Lung (tissue), 13 donors: ENCODE measurements around the gene COL1A1. TPM values are rescaled to one million over a fixed set of nuclear protein-coding genes. Genes with fewer than 3 reads are reported as not detected.

ENCODE experiments used
- ATAC-seq: fragments of 200-7000 bp; cut with Tn5 transposase; one replicate; pipeline ENCODE4 v1.9.1; 2020; ENCODE audit warnings: moderate number of reproducible peaks; ENCODE audit not compliant: insufficient read depth, low FRiP score
- DNase-seq, 3 donors: peaks; one replicate each; pipeline ENCODE4 v3.0.0-alpha.2; 2013 to 2017
- H3K27ac ChIP-seq, 2 donors: one replicate each; pipeline ENCODE4 v1.5.1; 2013; ENCODE audit warnings: mild to moderate bottlenecking in 2 of 2, moderate library complexity in 2 of 2, control low read depth in 1 of 2, inconsistent platforms in 1 of 2, low read depth in 1 of 2, low read length in 1 of 2
- H3K27me3 ChIP-seq, 3 donors: one replicate each; pipeline ENCODE4 v1.5.1; 2013; ENCODE audit warnings: low read length in 2 of 3; ENCODE audit not compliant: control insufficient read depth in 3 of 3, insufficient read depth in 3 of 3
- H3K36me3 ChIP-seq, 4 donors: one replicate each; pipeline ENCODE4 v1.5.1; 2013; ENCODE audit warnings: low read length in 4 of 4, mild to moderate bottlenecking in 1 of 4, moderate library complexity in 1 of 4; ENCODE audit not compliant: control insufficient read depth in 4 of 4, insufficient read depth in 4 of 4
- H3K4me1 ChIP-seq, 5 donors: one replicate each; pipeline ENCODE4 v1.5.1; 2013; ENCODE audit warnings: low read length in 5 of 5, mild to moderate bottlenecking in 2 of 5, moderate library complexity in 1 of 5; ENCODE audit not compliant: control insufficient read depth in 5 of 5, insufficient read depth in 5 of 5
- H3K4me3 ChIP-seq: one replicate; pipeline ENCODE4 v1.5.1; 2013; ENCODE audit warnings: mild to moderate bottlenecking, control low read depth, moderate library complexity
- H3K9ac ChIP-seq, 2 donors: one replicate each; pipeline ENCODE4 v1.5.1; 2013; ENCODE audit warnings: low read length in 2 of 2, control low read depth in 1 of 2; ENCODE audit not compliant: insufficient read depth in 1 of 2
- H3K9me3 ChIP-seq, 4 donors: one replicate each; pipeline ENCODE4 v1.5.1; 2013; ENCODE audit warnings: low read length in 3 of 4, mild to moderate bottlenecking in 1 of 4, moderate library complexity in 1 of 4; ENCODE audit not compliant: control insufficient read depth in 4 of 4, insufficient read depth in 3 of 4
- CTCF ChIP-seq: IDR thresholded peaks from 2 replicates; pipeline ENCODE4 v1.5.1; 2012; ENCODE audit warnings: mild to moderate bottlenecking; ENCODE audit errors: control extremely low read depth, extremely low read depth
- WGBS, 2 donors: extraction: QIAGEN DNeasy Blood & Tissue Kit; methylation state at CpG; one replicate each; pipeline ENCODE4 v1.1.7; 2013; 5-methylcytosine and 5-hydroxymethylcytosine counted together
- polyA plus RNA-seq, 2 donors: library from polyadenylated mRNA; stranded (reverse); fragments of 200-250 nt; gene quantifications; one replicate each; pipeline ENCODE4 v1.2.1, GENCODE V29; 2013
- small RNA-seq: library from RNA; depleted of rRNA; stranded (forward); fragments of <200 nt; gene quantifications from one replicate; pipeline ENCODE3, GENCODE V24; 2014; ENCODE audit warnings: low replicate concordance
- total RNA-seq, 2 donors: library from RNA; depleted of rRNA in 1 of 2; stranded (reverse); fragments of >200 nt in 1 of 2; gene quantifications; one replicate each; pipeline ENCODE4 v1.2.1, GENCODE V29; 2014 to 2021
- donor health status: control.
- donor health status: control.
- donor health status: Bipolar disorder and iron deficiency.
- donor health status: healthy.
- donor health status: DM: yes; HTN: yes; CAD: no.

The COL1A1 gene
- total and polyA plus RNA-seq, 4 donors: 30.5 to 1,330 (median 283) TPM

DNA sequence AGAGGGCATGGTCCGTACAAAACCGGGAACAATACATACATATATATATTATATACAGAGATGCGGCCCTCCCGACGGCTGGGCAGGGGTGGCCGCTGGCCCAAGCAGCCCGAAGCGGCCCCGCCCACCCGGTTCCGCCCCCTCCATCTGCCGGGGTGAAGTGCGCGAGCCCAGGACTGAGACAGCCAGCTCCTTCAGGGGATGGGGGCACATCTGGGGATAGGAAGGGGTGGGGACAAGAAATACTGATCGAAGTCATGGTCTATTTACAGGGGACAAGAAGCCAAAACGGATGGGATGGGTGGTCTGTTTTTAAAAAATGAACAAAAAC is 67.7 kb downstream of the COL1A1 start:
- Histone ChIP-seq H3K9ac (no peak overlapping the region), H3K4me1 (peaks cover 0 to 8% (median 2%) of the 10 kb centered on the region in 5 donors), H3K4me3 (no peak overlapping the region), H3K27me3 (no peaks in the 10 kb centered on the region), H3K27ac (peak overlapping the region; percentile 7 to 88), H3K36me3 (peaks cover 16 to 44% (median 20%) of the 10 kb centered on the region in 4 donors), H3K9me3 (no peaks in the 10 kb centered on the region)
- DNase-seq (no peak), ATAC-seq (no peak)
- no peak for TF ChIP-seq CTCF
- WGBS, 2 donors: 41 to 61% methylated on average over 16 of the region's 16 CpGs

Small RNA genes within 50 kb of the gene (small RNA-seq; reads per million reads assigned to genes)
- gene SUMO2P7: not detected

Other genes with a start within 250 kb of the COL1A1 start
- gene DLX4, start 232.4 kb downstream of the COL1A1 start, total RNA-seq: 1 to 10 TPM in 1 of 2 donors, under 1 TPM in 1; 0.51 to 2.2 TPM
- gene DLX4, start 232.4 kb downstream of the COL1A1 start, polyA plus RNA-seq: under 1 TPM; 0.45 to 0.93 TPM
- 1 to 10 TPM in 1 of 2 donors, under 1 TPM in 1; 0.52 to 1.3 TPM for gene DLX3, start 206.4 kb downstream of the COL1A1 start, total RNA-seq
- gene DLX3, start 206.4 kb downstream of the COL1A1 start, polyA plus RNA-seq: under 1 TPM; 0.17 to 0.77 TPM
- gene ITGA3, start 145.5 kb downstream of the COL1A1 start, total RNA-seq: 100 to 1,000 TPM; 142 to 204 TPM
- 100 to 1,000 TPM in 1 of 2 donors, 10 to 100 TPM in 1; 83.9 to 123 TPM for gene ITGA3, start 145.5 kb downstream of the COL1A1 start, polyA plus RNA-seq
- gene PDK2, start 106.3 kb downstream of the COL1A1 start, total RNA-seq: 10 to 100 TPM; 23.2 to 27.8 TPM
- 10 to 100 TPM in 1 of 2 donors, 1 to 10 TPM in 1; 10.0 to 15.7 TPM for gene PDK2, start 106.3 kb downstream of the COL1A1 start, polyA plus RNA-seq
- gene SAMD14, start 71.5 kb downstream of the COL1A1 start, total RNA-seq: 1 to 10 TPM; 3.3 to 4.4 TPM
- gene SAMD14, start 71.5 kb downstream of the COL1A1 start, polyA plus RNA-seq: 1 to 10 TPM; 3.9 to 6.2 TPM
- 10 to 100 TPM; 31.7 to 77.4 TPM for gene PPP1R9B, start 51.0 kb downstream of the COL1A1 start, total RNA-seq
- 10 to 100 TPM; 38.1 to 61.5 TPM for gene PPP1R9B, start 51.0 kb downstream of the COL1A1 start, polyA plus RNA-seq
- gene SGCA, start 35.6 kb downstream of the COL1A1 start, total RNA-seq: 10 to 100 TPM in 1 of 2 donors, 1 to 10 TPM in 1; 5.0 to 18.2 TPM
- 10 to 100 TPM in 1 of 2 donors, 1 to 10 TPM in 1; 9.7 to 19.4 TPM for gene SGCA, start 35.6 kb downstream of the COL1A1 start, polyA plus RNA-seq
- gene TMEM92, start 72.8 kb upstream of the COL1A1 start, total RNA-seq: 1 to 10 TPM in 1 of 2 donors, under 1 TPM in 1; 0.63 to 8.0 TPM
- 1 to 10 TPM; 5.6 to 6.2 TPM for gene TMEM92, start 72.8 kb upstream of the COL1A1 start, polyA plus RNA-seq
- 10 to 100 TPM; 20.9 to 28.5 TPM for gene XYLT2, start 144.5 kb upstream of the COL1A1 start, total RNA-seq
- gene XYLT2, start 144.5 kb upstream of the COL1A1 start, polyA plus RNA-seq: 10 to 100 TPM in 1 of 2 donors, 1 to 10 TPM in 1; 9.6 to 11.5 TPM
- 10 to 100 TPM; 33.5 to 58.1 TPM for gene MRPL27, start 171.6 kb upstream of the COL1A1 start, total RNA-seq
- gene MRPL27, start 171.6 kb upstream of the COL1A1 start, polyA plus RNA-seq: 100 to 1,000 TPM in 1 of 2 donors, 10 to 100 TPM in 1; 98.6 to 176 TPM
- gene EME1, start 171.6 kb upstream of the COL1A1 start, total RNA-seq: 1 to 10 TPM; 1.5 to 2.8 TPM
- gene EME1, start 171.6 kb upstream of the COL1A1 start, polyA plus RNA-seq: 1 to 10 TPM in 1 of 2 donors, under 1 TPM in 1; 0.55 to 2.1 TPM
- 100 to 1,000 TPM in 1 of 2 donors, 10 to 100 TPM in 1; 43.8 to 117 TPM for gene LRRC59, start 195.9 kb upstream of the COL1A1 start, total RNA-seq
- 100 to 1,000 TPM in 1 of 2 donors, 10 to 100 TPM in 1; 46.8 to 112 TPM for gene LRRC59, start 195.9 kb upstream of the COL1A1 start, polyA plus RNA-seq
- 10 to 100 TPM; 77.7 to 79.2 TPM for gene ACSF2, start 224.6 kb upstream of the COL1A1 start, total RNA-seq
- gene ACSF2, start 224.6 kb upstream of the COL1A1 start, polyA plus RNA-seq: 10 to 100 TPM; 23.5 to 64.1 TPM